ENCODE results near the gene ADAMTSL3. TPM values are rescaled to one million over a fixed set of nuclear protein-coding genes. Genes with fewer than 3 reads are reported as not detected.

The ADAMTSL3 gene
- total and polyA plus RNA-seq, 2 experiments from 2014 or later: 0.61 to 0.87 TPM

DNA sequence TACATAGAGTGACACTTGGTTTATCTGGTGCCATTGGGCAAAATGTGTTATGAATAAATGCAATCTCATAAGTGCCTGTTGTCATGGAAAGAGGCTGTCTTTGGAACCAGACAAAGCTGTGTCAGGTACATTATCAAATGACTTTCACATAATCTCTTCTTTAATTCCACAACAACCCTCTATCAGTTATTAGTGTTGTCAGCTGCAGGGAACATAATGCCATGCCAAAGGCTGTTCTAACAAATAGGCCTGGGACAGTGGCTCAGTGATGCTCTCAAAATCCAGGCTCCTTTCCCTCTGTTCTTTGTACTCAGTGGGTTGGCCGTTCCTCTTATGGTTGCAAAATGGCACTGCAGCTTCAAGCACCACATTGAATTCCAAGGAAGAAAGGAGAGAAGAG, 91.8 kb downstream of the ADAMTSL3 start:
- no peaks in the 10 kb centered on the region; the same call in 1 of the 3 replicates for H3K9me3 Mint-ChIP-seq
- no peaks in the 10 kb centered on the region for H3K4me1 ChIP-seq (ENCODE audit: insufficient read depth)
- ATAC-seq (no peak), DNase-seq (ENCODE audit: low spot score) (no peak)
- no peaks in the 10 kb centered on the region for H3K79me2 ChIP-seq (replicated peaks; ENCODE audit: insufficient read depth)
- no peak overlapping the region for H2AFZ ChIP-seq
- no peaks in the 10 kb centered on the region for H3F3A ChIP-seq (replicated peaks; ENCODE audit: low read depth)
- no peaks in the 10 kb centered on the region for H3K36me3 Mint-ChIP-seq (ENCODE audit: low read depth)
- no peak for TF ChIP-seq ZNF462 (CRISPR knock-in tag; IDR thresholded peaks at IDR 0.05)
- TF ChIP-seq ZNF331 (CRISPR knock-in tag; IDR thresholded peaks at IDR 0.05; ENCODE audit: low read depth): no peak
- TF ChIP-seq, protein P1, sequence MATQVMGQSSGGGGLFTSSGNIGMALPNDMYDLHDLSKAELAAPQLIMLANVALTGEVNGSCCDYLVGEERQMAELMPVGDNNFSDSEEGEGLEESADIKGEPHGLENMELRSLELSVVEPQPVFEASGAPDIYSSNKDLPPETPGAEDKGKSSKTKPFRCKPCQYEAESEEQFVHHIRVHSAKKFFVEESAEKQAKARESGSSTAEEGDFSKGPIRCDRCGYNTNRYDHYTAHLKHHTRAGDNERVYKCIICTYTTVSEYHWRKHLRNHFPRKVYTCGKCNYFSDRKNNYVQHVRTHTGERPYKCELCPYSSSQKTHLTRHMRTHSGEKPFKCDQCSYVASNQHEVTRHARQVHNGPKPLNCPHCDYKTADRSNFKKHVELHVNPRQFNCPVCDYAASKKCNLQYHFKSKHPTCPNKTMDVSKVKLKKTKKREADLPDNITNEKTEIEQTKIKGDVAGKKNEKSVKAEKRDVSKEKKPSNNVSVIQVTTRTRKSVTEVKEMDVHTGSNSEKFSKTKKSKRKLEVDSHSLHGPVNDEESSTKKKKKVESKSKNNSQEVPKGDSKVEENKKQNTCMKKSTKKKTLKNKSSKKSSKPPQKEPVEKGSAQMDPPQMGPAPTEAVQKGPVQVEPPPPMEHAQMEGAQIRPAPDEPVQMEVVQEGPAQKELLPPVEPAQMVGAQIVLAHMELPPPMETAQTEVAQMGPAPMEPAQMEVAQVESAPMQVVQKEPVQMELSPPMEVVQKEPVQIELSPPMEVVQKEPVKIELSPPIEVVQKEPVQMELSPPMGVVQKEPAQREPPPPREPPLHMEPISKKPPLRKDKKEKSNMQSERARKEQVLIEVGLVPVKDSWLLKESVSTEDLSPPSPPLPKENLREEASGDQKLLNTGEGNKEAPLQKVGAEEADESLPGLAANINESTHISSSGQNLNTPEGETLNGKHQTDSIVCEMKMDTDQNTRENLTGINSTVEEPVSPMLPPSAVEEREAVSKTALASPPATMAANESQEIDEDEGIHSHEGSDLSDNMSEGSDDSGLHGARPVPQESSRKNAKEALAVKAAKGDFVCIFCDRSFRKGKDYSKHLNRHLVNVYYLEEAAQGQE (IDR thresholded peaks at IDR 0.05; ENCODE audit: unreplicated experiment): no peak
- TF ChIP-seq POLR2AphosphoS5 (IDR thresholded peaks at IDR 0.05; ENCODE audit: low read depth): no peak
- no peaks in the 10 kb centered on the region for H3K4me1 Mint-ChIP-seq
- no peak overlapping the region for H3K4me3 Mint-ChIP-seq
- peaks cover 1% of the 10 kb centered on the region for H3K27me3 Mint-ChIP-seq (ENCODE audit: insufficient read depth, low read depth, poor library complexity)
- no peaks in the 10 kb centered on the region for H3K36me3 ChIP-seq (ENCODE audit: insufficient read depth)
- no peak overlapping the region for H3K4me3 ChIP-seq
- H3K27ac Mint-ChIP-seq: no peak overlapping the region
- no peaks in the 10 kb centered on the region for H3K27me3 ChIP-seq (ENCODE audit: insufficient read depth)
- 0 out of 2 replicates have a peak, but pooled peaks cover 2% of the 10 kb centered on the region for H3K9me2 ChIP-seq (ENCODE audit: insufficient read depth)
- no peak overlapping the region for H3K27ac ChIP-seq (ENCODE audit: low read depth)
- no peak overlapping the region for H3K4me2 ChIP-seq
- H4K20me1 ChIP-seq (replicated peaks; ENCODE audit: insufficient read depth): no peaks in the 10 kb centered on the region; the same call in 1 of the 2 replicates
